HCT116 (cell line): ENCODE results near the gene RAD51C. TPM values are rescaled to one million over a fixed set of nuclear protein-coding genes. Genes with fewer than 3 reads are reported as not detected.

Experiments
- ATAC-seq: fragments of 200-7000 bp; cut with Tn5 transposase; 2 replicates; pipeline ENCODE4 v1.9.1; 2020; ENCODE audit warnings: mild to moderate bottlenecking, moderate library complexity
- BruUV-seq: library from RNA; stranded (reverse); fragments of 400-500 nt; replicated peaks from 2 replicates; lab custom pipeline; 2021; lab: Mats Ljungman, UMichigan
- CTCF ChIA-PET: fragments of 300-600 bp; sonication (Branson Sonifier 250); formaldehyde crosslinking; loops from one replicate; lab custom pipeline; 2021; ENCODE audit warnings: antibody characterized with exemption; lab: Charles Lee
- POLR2A ChIA-PET: fragments of 300-600, 350-600 bp; sonication (Branson Sonifier 250); formaldehyde crosslinking; loops from one replicate; lab custom pipeline; 2021; ENCODE audit warnings: antibody characterized with exemption; lab: Charles Lee
- RAD21 ChIA-PET, 2 experiments: fragments of 300-600 bp; sonication (Branson Sonifier 250); formaldehyde crosslinking; loops; one replicate each; lab custom pipeline; 2023; ENCODE audit warnings: low total read pairs in 2 of 2; ENCODE audit not compliant: uncharacterized antibody in 2 of 2, unreplicated experiment in 2 of 2, low non-redundant PET in 1 of 2; lab: Charles Lee
- DNase-seq: peaks from one replicate; pipeline ENCODE4 v3.0.0-alpha.2; 2010; ENCODE audit warnings: low read depth, low spot score
- H2AFZ ChIP-seq: fragments of 200-600 bp; shearing (Covaris generic), sonication (generic); 2 replicates; pipeline ENCODE4 v1.6.1; 2017; ENCODE audit warnings: low read depth, mixed run types, mixed read lengths, antibody characterized with exemption, low read length; ENCODE audit not compliant: poor library complexity, severe bottlenecking
- H3K27ac ChIP-seq: 2 replicates; pipeline ENCODE4 v1.5.1; 2012; ENCODE audit warnings: low read depth, low read length
- H3K27me3 ChIP-seq: fragments of 200-600 bp; sonication (generic); 2 replicates; pipeline ENCODE4 v1.6.1; 2016; ENCODE audit warnings: mixed run types, low read length, mixed read lengths; ENCODE audit not compliant: insufficient read depth
- H3K36me3 ChIP-seq, 2 experiments: fragments of 200-500 bp in 1 of 2; fragments of 200-600 bp in 1 of 2; sonication (Bioruptor generic) in 1 of 2; sonication (generic) in 1 of 2; 2 replicates each; pipeline versions ENCODE4 v1.5.1 to v1.6.1; 2014 to 2016; ENCODE audit warnings: low read length in 2 of 2, inconsistent platforms in 1 of 2, mixed read lengths in 1 of 2, mixed run types in 1 of 2; ENCODE audit not compliant: insufficient read depth in 2 of 2, control insufficient read depth in 1 of 2
- H3K4me1 ChIP-seq, 2 experiments: fragments of 200-600 bp in 1 of 2; sonication (generic) in 1 of 2; 2 replicates each; pipeline versions ENCODE4 v1.5.1 to v1.6.1; 2012 to 2017; ENCODE audit warnings: low read length in 2 of 2, inconsistent platforms in 1 of 2, mild to moderate bottlenecking in 1 of 2, mixed read lengths in 1 of 2, mixed run types in 1 of 2, moderate library complexity in 1 of 2; ENCODE audit not compliant: insufficient read depth in 2 of 2, control insufficient read depth in 1 of 2
- H3K4me2 ChIP-seq: fragments of 200-600 bp; sonication (generic); 2 replicates; pipeline ENCODE4 v1.6.1; 2017; ENCODE audit warnings: mixed run types, low read length, mixed read lengths
- H3K4me3 ChIP-seq, 2 experiments: fragments of 200-600 bp in 1 of 2; sonication (generic) in 1 of 2; replicated peaks in 1 of 2; 2 replicates each; pipeline ENCODE4 v1.5.1; 2011 to 2016; ENCODE audit warnings: low read length in 2 of 2, control low read depth in 1 of 2, low read depth in 1 of 2, mild to moderate bottlenecking in 1 of 2, mixed read lengths in 1 of 2, mixed run types in 1 of 2
- H3K79me2 ChIP-seq: fragments of 200-600 bp; sonication (generic); 2 replicates; pipeline ENCODE4 v1.6.1; 2017; ENCODE audit warnings: mild to moderate bottlenecking, mixed run types, low read length, moderate library complexity, mixed read lengths; ENCODE audit not compliant: insufficient read depth
- H3K9ac ChIP-seq: fragments of 200-600 bp; sonication (generic); 2 replicates; pipeline ENCODE4 v1.6.1; 2016; ENCODE audit warnings: low read length, mixed read lengths
- H3K9me2 ChIP-seq: fragments of 200-600 bp; sonication (generic), shearing (Covaris generic); 2 replicates; pipeline ENCODE4 v1.6.1; 2017; ENCODE audit warnings: mixed run types, mild to moderate bottlenecking, moderate library complexity; ENCODE audit not compliant: insufficient read depth
- H3K9me3 ChIP-seq, 2 experiments: fragments of 200-500 bp in 1 of 2; fragments of 200-600 bp in 1 of 2; sonication (Bioruptor generic) in 1 of 2; sonication (generic) in 1 of 2; 2 replicates each; pipeline ENCODE4 v1.6.1; 2014 to 2017; ENCODE audit warnings: low read length in 2 of 2, mixed read lengths in 2 of 2, inconsistent platforms in 1 of 2, low read depth in 1 of 2, mild to moderate bottlenecking in 1 of 2, mixed run types in 1 of 2, moderate library complexity in 1 of 2; ENCODE audit not compliant: control insufficient read depth in 1 of 2, insufficient read depth in 1 of 2
- H4K20me1 ChIP-seq: fragments of 200-600 bp; sonication (generic), shearing (Covaris generic); 2 replicates; pipeline ENCODE4 v1.6.1; 2017; ENCODE audit warnings: mixed run types, mild to moderate bottlenecking, moderate library complexity; ENCODE audit not compliant: insufficient read depth
- CEBPB ChIP-seq: IDR thresholded peaks from 2 replicates; pipeline ENCODE4 v1.6.1; 2012; ENCODE audit warnings: low read depth
- EGR1 ChIP-seq: IDR thresholded peaks from 2 replicates; pipeline ENCODE4 v1.6.1; 2012; ENCODE audit warnings: low read depth
- ELF1 ChIP-seq: IDR thresholded peaks from 2 replicates; pipeline ENCODE4 v1.6.1; 2012; ENCODE audit warnings: low read depth, borderline replicate concordance
- EZH2phosphoT487 ChIP-seq: fragments of 200-600 bp; IDR thresholded peaks from 2 replicates; pipeline ENCODE4 v1.6.1; 2018; ENCODE audit warnings: antibody characterized with exemption, borderline replicate concordance
- FOSL1 ChIP-seq: IDR thresholded peaks from 2 replicates; pipeline ENCODE4 v1.6.1; 2012; ENCODE audit warnings: low read depth
- JUND ChIP-seq: IDR thresholded peaks from 2 replicates; pipeline ENCODE4 v1.6.1; 2012
- POLR2A ChIP-seq: IDR thresholded peaks from 2 replicates; pipeline ENCODE4 v1.7.0; 2011; ENCODE audit warnings: borderline replicate concordance; ENCODE audit not compliant: insufficient read depth, insufficient read length; ENCODE audit errors: extremely low read depth
- RAD21 ChIP-seq: IDR thresholded peaks from 2 replicates; pipeline ENCODE4 v1.6.1; 2012; ENCODE audit warnings: low read depth, mild to moderate bottlenecking
- REST ChIP-seq: IDR thresholded peaks from 2 replicates; pipeline ENCODE4 v1.6.1; 2012; ENCODE audit warnings: low read depth
- SP1 ChIP-seq: IDR thresholded peaks from 2 replicates; pipeline ENCODE4 v1.6.1; 2012; ENCODE audit warnings: low read depth
- SRF ChIP-seq: IDR thresholded peaks from 2 replicates; pipeline ENCODE4 v1.6.1; 2012; ENCODE audit warnings: low read depth
- TCF7L2 ChIP-seq: IDR thresholded peaks from 2 replicates; pipeline ENCODE4 v1.7.0; 2011; ENCODE audit warnings: borderline replicate concordance, inconsistent platforms; ENCODE audit not compliant: insufficient read depth, insufficient read length; ENCODE audit errors: extremely low read depth
- YY1 ChIP-seq: IDR thresholded peaks from 2 replicates; pipeline ENCODE4 v1.6.1; 2011; ENCODE audit warnings: low read length, low read depth, moderate library complexity, mild to moderate bottlenecking; ENCODE audit not compliant: insufficient replicate concordance; ENCODE audit errors: extremely low read depth
- ZNF274 ChIP-seq: fragments of 200-500 bp; sonication (Bioruptor generic); IDR thresholded peaks from 2 replicates; pipeline ENCODE4 v1.6.1; 2014; ENCODE audit warnings: mild to moderate bottlenecking, low read depth, low read length, inconsistent platforms
- intact Hi-C: fragments of 100-400 bp; cut with micrococcal nuclease; formaldehyde crosslinking; loops from 2 replicates; pipeline ENCODE4 v1.10.0; 2022
- total RNA-seq: library from RNA; stranded (reverse); gene quantifications from one replicate; pipeline ENCODE4 v1.2.1, GENCODE V29; 2021; ENCODE audit not compliant: unreplicated experiment
- TF ChIP-seq, protein P1 (sequence below), 3 experiments: fragments of 200-600 bp in 1 of 3; sonication (generic) in 1 of 3; IDR thresholded peaks in 2 of 3; conservative IDR thresholded peaks in 1 of 3; 2 replicates each; pipeline ENCODE4 v1.5.1; 2012 to 2017; ENCODE audit warnings: low read depth in 2 of 3, low read length in 2 of 3, antibody characterized with exemption in 1 of 3, borderline replicate concordance in 1 of 3, control low read depth in 1 of 3, mild to moderate bottlenecking in 1 of 3, mixed read lengths in 1 of 3, mixed run types in 1 of 3, moderate library complexity in 1 of 3; ENCODE audit not compliant: insufficient read depth in 1 of 3
- TF ChIP-seq, protein P2 (sequence below): IDR thresholded peaks from 2 replicates; pipeline ENCODE4 v1.6.1; 2011; ENCODE audit warnings: mild to moderate bottlenecking, low read length, moderate library complexity; ENCODE audit not compliant: insufficient replicate concordance; ENCODE audit errors: extremely low read depth

RAD51C gene
- total RNA-seq, 1 experiment from 2014 or later: 94.9 TPM

DNA sequence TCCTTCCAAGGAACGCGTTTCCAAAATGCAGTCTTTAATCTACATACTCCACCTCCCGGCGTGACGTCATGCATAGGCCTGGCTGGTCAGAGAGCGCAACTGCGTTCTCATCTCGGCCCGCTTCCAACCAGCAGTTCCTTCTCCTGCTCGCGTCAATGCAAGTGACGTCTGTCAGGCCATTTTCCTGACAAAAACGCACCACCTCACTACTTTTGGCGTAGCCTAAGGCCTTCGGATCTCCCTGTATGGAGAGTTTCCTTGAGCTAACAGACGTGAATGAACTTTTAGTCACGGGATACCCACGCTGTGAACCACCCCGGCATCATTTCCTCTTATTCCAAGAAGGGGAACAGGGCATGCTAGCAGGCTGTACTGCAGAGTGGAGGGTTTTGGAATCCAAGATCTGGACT lies 25.5 kb upstream of the RAD51C start:
- H3K9me3 ChIP-seq: no peaks in the 10 kb centered on the region
- intact Hi-C loops: no loop called here
- H4K20me1 ChIP-seq: no peaks in the 10 kb centered on the region
- TF ChIP-seq REST (no peak), EZH2phosphoT487 (no peak), SRF (no peak), EGR1 (no peak), ZNF274 (no peak), ELF1 (no peak), RAD21 (no peak), CEBPB (no peak), FOSL1 (no peak), JUND (no peak), POLR2A (no peak), TCF7L2 (no peak), YY1 (no peak), SP1 (no peak)
- TF ChIP-seq, protein P1, sequence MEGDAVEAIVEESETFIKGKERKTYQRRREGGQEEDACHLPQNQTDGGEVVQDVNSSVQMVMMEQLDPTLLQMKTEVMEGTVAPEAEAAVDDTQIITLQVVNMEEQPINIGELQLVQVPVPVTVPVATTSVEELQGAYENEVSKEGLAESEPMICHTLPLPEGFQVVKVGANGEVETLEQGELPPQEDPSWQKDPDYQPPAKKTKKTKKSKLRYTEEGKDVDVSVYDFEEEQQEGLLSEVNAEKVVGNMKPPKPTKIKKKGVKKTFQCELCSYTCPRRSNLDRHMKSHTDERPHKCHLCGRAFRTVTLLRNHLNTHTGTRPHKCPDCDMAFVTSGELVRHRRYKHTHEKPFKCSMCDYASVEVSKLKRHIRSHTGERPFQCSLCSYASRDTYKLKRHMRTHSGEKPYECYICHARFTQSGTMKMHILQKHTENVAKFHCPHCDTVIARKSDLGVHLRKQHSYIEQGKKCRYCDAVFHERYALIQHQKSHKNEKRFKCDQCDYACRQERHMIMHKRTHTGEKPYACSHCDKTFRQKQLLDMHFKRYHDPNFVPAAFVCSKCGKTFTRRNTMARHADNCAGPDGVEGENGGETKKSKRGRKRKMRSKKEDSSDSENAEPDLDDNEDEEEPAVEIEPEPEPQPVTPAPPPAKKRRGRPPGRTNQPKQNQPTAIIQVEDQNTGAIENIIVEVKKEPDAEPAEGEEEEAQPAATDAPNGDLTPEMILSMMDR (IDR thresholded peaks at IDR 0.05 in 2 of 3, conservative IDR thresholded peaks at IDR 0.05 in 1 of 3; ENCODE audit: borderline replicate concordance in 1 of 3, insufficient read depth in 1 of 3, low read depth in 2 of 3, low read length in 2 of 3): no peak
- TF ChIP-seq, protein P2, sequence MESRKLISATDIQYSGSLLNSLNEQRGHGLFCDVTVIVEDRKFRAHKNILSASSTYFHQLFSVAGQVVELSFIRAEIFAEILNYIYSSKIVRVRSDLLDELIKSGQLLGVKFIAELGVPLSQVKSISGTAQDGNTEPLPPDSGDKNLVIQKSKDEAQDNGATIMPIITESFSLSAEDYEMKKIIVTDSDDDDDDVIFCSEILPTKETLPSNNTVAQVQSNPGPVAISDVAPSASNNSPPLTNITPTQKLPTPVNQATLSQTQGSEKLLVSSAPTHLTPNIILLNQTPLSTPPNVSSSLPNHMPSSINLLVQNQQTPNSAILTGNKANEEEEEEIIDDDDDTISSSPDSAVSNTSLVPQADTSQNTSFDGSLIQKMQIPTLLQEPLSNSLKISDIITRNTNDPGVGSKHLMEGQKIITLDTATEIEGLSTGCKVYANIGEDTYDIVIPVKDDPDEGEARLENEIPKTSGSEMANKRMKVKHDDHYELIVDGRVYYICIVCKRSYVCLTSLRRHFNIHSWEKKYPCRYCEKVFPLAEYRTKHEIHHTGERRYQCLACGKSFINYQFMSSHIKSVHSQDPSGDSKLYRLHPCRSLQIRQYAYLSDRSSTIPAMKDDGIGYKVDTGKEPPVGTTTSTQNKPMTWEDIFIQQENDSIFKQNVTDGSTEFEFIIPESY: no peak
- ChIA-PET POLR2A (interaction anchor here (0.6 to 9.9 kb wide), 6 partner anchors 8 to 148 kb away, joined by 3 to 162 read pairs (median 18); no protein-coding TSS in a partner anchor), CTCF (interaction anchor here (1.2 to 1.6 kb wide), 2 partner anchors 17 to 35 kb away, joined by 4 to 7 read pairs; no protein-coding TSS in a partner anchor), RAD21 (no interaction called here)
- no peaks in the 10 kb centered on the region for H3K79me2 ChIP-seq
- BruUV-seq: no TSS peak
- no peaks in the 10 kb centered on the region for H3K9me2 ChIP-seq
- H3K4me3 ChIP-seq: peak overlapping the region; percentile 26 to 46; a peak in 2 of 4 replicates
- H3K4me2 ChIP-seq: peak overlapping the region; percentile 81
- no peaks in the 10 kb centered on the region for H3K27me3 ChIP-seq
- H3K36me3 ChIP-seq: no peaks in the 10 kb centered on the region
- ATAC-seq: peak; percentile 49
- peaks cover 25 to 50% of the 10 kb centered on the region in 2 experiments; a peak in 3 of 4 replicates for H3K4me1 ChIP-seq
- DNase-seq: peak; percentile 81
- H2AFZ ChIP-seq: peak overlapping the region; percentile 90
- no peak overlapping the region for H3K27ac ChIP-seq
- peak overlapping the region; percentile 60 for H3K9ac ChIP-seq
